Endodermal cell (in vitro differentiated cells): Measurements from ENCODE around the gene SMAD2. TPM values are rescaled to one million over a fixed set of nuclear protein-coding genes. Genes with fewer than 3 reads are reported as not detected.

Experiments used
- DNase-seq: peaks from one replicate; pipeline ENCODE4 v3.0.0-alpha.2; 2017
- H3K27ac ChIP-seq: 2 replicates; pipeline ENCODE4 v1.5.1; 2013; ENCODE audit warnings: mild to moderate bottlenecking, low read depth, low read length, moderate library complexity
- H3K27me3 ChIP-seq: 2 replicates; pipeline ENCODE4 v1.6.1; 2013; ENCODE audit warnings: mild to moderate bottlenecking, low read length, moderate library complexity; ENCODE audit not compliant: insufficient read depth, control insufficient read depth, poor library complexity, severe bottlenecking
- H3K36me3 ChIP-seq: 2 replicates; pipeline ENCODE4 v1.7.0; 2013; ENCODE audit warnings: mild to moderate bottlenecking, low read length, moderate library complexity; ENCODE audit not compliant: control insufficient read depth, insufficient read depth
- H3K4me1 ChIP-seq: one replicate; pipeline ENCODE4 v1.7.0; 2013; ENCODE audit warnings: low read length; ENCODE audit not compliant: control insufficient read depth, insufficient read depth
- H3K4me3 ChIP-seq: 2 replicates; pipeline ENCODE4 v1.5.1; 2013; ENCODE audit warnings: mild to moderate bottlenecking, low read length, moderate library complexity
- H3K9ac ChIP-seq: 2 replicates; pipeline ENCODE4 v1.6.1; 2013; ENCODE audit warnings: mild to moderate bottlenecking, low read length, moderate library complexity; ENCODE audit not compliant: poor library complexity, severe bottlenecking; ENCODE audit errors: extremely low read depth
- H3K9me3 ChIP-seq: 2 replicates; pipeline ENCODE4 v1.6.1; 2013; ENCODE audit warnings: mild to moderate bottlenecking, low read length, moderate library complexity; ENCODE audit not compliant: control insufficient read depth
- H3K27ac Mint-ChIP-seq: 2 replicates; pipeline ENCODE4 v1.8.0; 2020; ENCODE audit warnings: mixed read lengths
- H3K27me3 Mint-ChIP-seq: 2 replicates; pipeline ENCODE4 v1.8.0; 2021; ENCODE audit warnings: mild to moderate bottlenecking, mixed read lengths; ENCODE audit not compliant: insufficient read depth
- H3K36me3 Mint-ChIP-seq: 2 replicates; pipeline ENCODE4 v1.8.0; 2020; ENCODE audit warnings: low read depth, mixed read lengths
- H3K4me1 Mint-ChIP-seq: 2 replicates; pipeline ENCODE4 v1.8.0; 2020; ENCODE audit warnings: mixed read lengths
- H3K4me3 Mint-ChIP-seq: 2 replicates; pipeline ENCODE4 v1.8.0; 2020; ENCODE audit warnings: mild to moderate bottlenecking, moderate library complexity, mixed read lengths
- H3K9me3 Mint-ChIP-seq: 2 replicates; pipeline ENCODE4 v1.8.0; 2020; ENCODE audit warnings: mild to moderate bottlenecking, mixed read lengths
- CTCF ChIP-seq: fragments of 200-600 bp; sonication (generic); conservative IDR thresholded peaks from 2 replicates; pipeline ENCODE4 v1.5.0; 2021; ENCODE audit warnings: antibody characterized with exemption, mild to moderate bottlenecking
- WGBS, 2 experiments: methylation state at CpG; one replicate each; pipeline versions ENCODE4 v1.1.5 to v1.1.7; 2013; ENCODE audit warnings: missing lambda C conversion rate in 2 of 2, mixed read lengths in 1 of 2; ENCODE audit not compliant: insufficient coverage in 1 of 2, insufficient read length in 1 of 2; 5-methylcytosine and 5-hydroxymethylcytosine counted together
- total RNA-seq, 2 donors: library from RNA; stranded (reverse); fragmentation: NEBNext Ultra II Directional in 1 of 2; extraction: Animal tissue kit (Norgen Biotek cat#: 25700) in 1 of 2; gene quantifications; 2 replicates in 1 of 2; 3 replicates in 1 of 2; pipeline ENCODE4 v1.2.1, GENCODE V29; 2021

SMAD2 gene
- total RNA-seq, 2 donors from 2014 or later, result 156 to 189 TPM

GRCh38 chr18:47893939-47894699 lies 36.3 kb downstream of the SMAD2 start:
- peaks cover 50% of the 10 kb centered on the region for H3K4me1 Mint-ChIP-seq
- H3K36me3 Mint-ChIP-seq, result peaks cover 38% of the 10 kb centered on the region
- H3K4me3 ChIP-seq, result no peak overlapping the region
- peaks cover 90% of the 10 kb centered on the region for H3K36me3 ChIP-seq
- H3K9me3 ChIP-seq, result no peaks in the 10 kb centered on the region
- H3K9me3 Mint-ChIP-seq, result no peaks in the 10 kb centered on the region
- H3K9ac ChIP-seq, result no peak overlapping the region
- no peaks in the 10 kb centered on the region for H3K27me3 ChIP-seq
- peak overlapping the region; percentile 5 for H3K27ac Mint-ChIP-seq
- H3K27me3 Mint-ChIP-seq, result no peaks in the 10 kb centered on the region
- H3K27ac ChIP-seq, result no peak overlapping the region
- WGBS, 2 experiments, result 90 to 94% methylated on average over 8 to 9 of the region's 9 CpGs
- no peak for DNase-seq
- no peak for TF ChIP-seq CTCF
- H3K4me1 ChIP-seq, result peaks cover 16% of the 10 kb centered on the region
- no peak overlapping the region for H3K4me3 Mint-ChIP-seq

GRCh38 chr18:47893047-47893446 lies 37.4 kb downstream of the SMAD2 start:
- H3K36me3 Mint-ChIP-seq, result peaks cover 39% of the 10 kb centered on the region
- peaks cover 12% of the 10 kb centered on the region for H3K4me1 ChIP-seq
- 98% methylated on average over 5 of the region's 5 CpGs; no CpG with 5 or more reads in 1 of the 2 experiments for WGBS, 2 experiments
- peaks cover 51% of the 10 kb centered on the region for H3K4me1 Mint-ChIP-seq
- H3K9me3 ChIP-seq, result no peaks in the 10 kb centered on the region
- no peak overlapping the region for H3K4me3 Mint-ChIP-seq
- no peak overlapping the region for H3K9ac ChIP-seq
- no peak for TF ChIP-seq CTCF
- no peaks in the 10 kb centered on the region for H3K9me3 Mint-ChIP-seq
- H3K27ac Mint-ChIP-seq, result no peak overlapping the region
- peaks cover 81% of the 10 kb centered on the region for H3K36me3 ChIP-seq
- H3K27me3 ChIP-seq, result no peaks in the 10 kb centered on the region
- H3K4me3 ChIP-seq, result no peak overlapping the region
- H3K27ac ChIP-seq, result no peak overlapping the region
- DNase-seq, result no peak
- no peaks in the 10 kb centered on the region for H3K27me3 Mint-ChIP-seq

- Mint-ChIP-seq H3K4me1 (peaks cover 23% of the 10 kb centered on the region), H3K27ac (peak overlapping the region; percentile 72)
- H3K27ac ChIP-seq, result no peak overlapping the region
Measured at GRCh38 chr18:47888156-47888555, 42.3 kb downstream of the SMAD2 start.

More at GRCh38 chr18:47888156-47888555, 42.3 kb downstream of the SMAD2 start:
- Mint-ChIP-seq H3K27me3 (no peaks in the 10 kb centered on the region), H3K9me3 (no peaks in the 10 kb centered on the region), H3K4me3 (no peak overlapping the region), H3K36me3 (peaks cover 42% of the 10 kb centered on the region)
- no peak for TF ChIP-seq CTCF
- no peak for DNase-seq
- H3K4me3 ChIP-seq, result peak overlapping the region; percentile 56
- peaks cover 8% of the 10 kb centered on the region for H3K4me1 ChIP-seq
- WGBS, 2 experiments, result 67 to 73% methylated on average over 1 to 3 of the region's 3 CpGs
- H3K27me3 ChIP-seq, result no peaks in the 10 kb centered on the region
- no peaks in the 10 kb centered on the region for H3K9me3 ChIP-seq
- peak overlapping the region; percentile 22 for H3K9ac ChIP-seq
- H3K36me3 ChIP-seq, result peaks cover 75% of the 10 kb centered on the region
